ENCODE results near the gene MED27. TPM values are rescaled to one million over a fixed set of nuclear protein-coding genes. Genes with fewer than 3 reads are reported as not detected.

The MED27 gene
- total and polyA plus RNA-seq, 8 donors, result 3.2 to 11.7 (median 5.8) TPM

GRCh38 chr9:131963072-131964030 is 116.3 kb downstream of the MED27 start:
- no peak for ATAC-seq
- WGBS, 2 donors, result 89 to 91% methylated on average over 12 of the region's 12 CpGs
- no peak for FAIRE-seq

GRCh38 chr9:131961496-131961880 is 118.2 kb downstream of the MED27 start:
- DNase-seq (no peak), FAIRE-seq (no peak), ATAC-seq (no peak)
- intact Hi-C loops (cut with DNase I), result no loop called here
- H3K36me3 ChIP-seq, result no peaks in the 10 kb centered on the region
- H3K27me3 ChIP-seq, result no peaks in the 10 kb centered on the region
- H3K4me1 ChIP-seq, result peaks cover 0 to 4% (median 0%) of the 10 kb centered on the region in 3 donors
- WGBS, 2 donors, result 97 to 99% methylated on average over 6 of the region's 6 CpGs
- no peaks in the 10 kb centered on the region for H3K9me3 ChIP-seq
- TF ChIP-seq CTCF (IDR thresholded peaks at IDR 0.05), result no peak
- H3K27ac ChIP-seq, result no peak overlapping the region
- no peak overlapping the region for H3K4me3 ChIP-seq

More at GRCh38 chr9:131963072-131964030, 116.3 kb downstream of the MED27 start:
- no peaks in the 10 kb centered on the region for H3K36me3 ChIP-seq
- H3K9me3 ChIP-seq, result no peaks in the 10 kb centered on the region
- DNase-seq, result no peak
- H3K27ac ChIP-seq, result no peak overlapping the region
- H3K4me3 ChIP-seq, result no peak overlapping the region
- H3K4me1 ChIP-seq, result peaks cover 0 to 4% (median 0%) of the 10 kb centered on the region in 3 donors
- intact Hi-C loops (cut with DNase I), result no loop called here
- no peaks in the 10 kb centered on the region for H3K27me3 ChIP-seq
- TF ChIP-seq CTCF (IDR thresholded peaks at IDR 0.05), result no peak

GRCh38 chr9:131960851-131961495 is 118.7 kb downstream of the MED27 start:
- H3K36me3 ChIP-seq, result no peaks in the 10 kb centered on the region
- H3K27ac ChIP-seq, result no peak overlapping the region
- intact Hi-C loops (cut with DNase I), result no loop called here
- FAIRE-seq, result no peak
- H3K4me1 ChIP-seq, result peaks cover 0 to 4% (median 0%) of the 10 kb centered on the region in 3 donors
- H3K9me3 ChIP-seq, result no peaks in the 10 kb centered on the region
- WGBS, 2 donors, result 63 to 65% methylated on average over 12 of the region's 12 CpGs
- no peak overlapping the region for H3K4me3 ChIP-seq
- TF ChIP-seq CTCF (IDR thresholded peaks at IDR 0.05), result no peak
- ATAC-seq, result no peak
- DNase-seq, result no peak
- H3K27me3 ChIP-seq, result no peaks in the 10 kb centered on the region

GRCh38 chr9:131960311-131960710 is 119.4 kb downstream of the MED27 start:
- Histone ChIP-seq H3K27me3 (no peaks in the 10 kb centered on the region), H3K9me3 (no peaks in the 10 kb centered on the region), H3K4me1 (peaks cover 0 to 4% (median 0%) of the 10 kb centered on the region in 3 donors), H3K36me3 (no peaks in the 10 kb centered on the region), H3K4me3 (no peak overlapping the region), H3K27ac (no peak overlapping the region)
- no peak for TF ChIP-seq CTCF (IDR thresholded peaks at IDR 0.05)
- DNase-seq (no peak), ATAC-seq (no peak), FAIRE-seq (no peak)
- 82 to 89% methylated on average over 9 of the region's 9 CpGs for WGBS, 2 donors
- intact Hi-C loops (cut with DNase I), result no loop called here

Data from pancreas (tissue), 10 donors.